WERI-Rb-1 (cell line): ENCODE data around the gene SHROOM3.
"Not testable (repeated sequence)": the region's sequence is repeated elsewhere in the genome, so short reads cannot be mapped to it uniquely, and the experiment has no call there.

ENCODE experiments used
- DNase-seq: peaks from one replicate; pipeline ENCODE4 v3.0.0-alpha.2; 2020
- H3K27ac ChIP-seq: fragments of 250-450 bp; sonication (Bioruptor Pico); 2 replicates; pipeline ENCODE4 v1.5.1; 2020; ENCODE audit warnings: mild to moderate bottlenecking, moderate library complexity
- H3K27me3 ChIP-seq: fragments of 250-450 bp; sonication (Bioruptor Pico); 2 replicates; pipeline ENCODE4 v1.5.1; 2021; ENCODE audit warnings: mild to moderate bottlenecking, low read depth, moderate library complexity; ENCODE audit not compliant: insufficient read depth, severe bottlenecking
- H3K36me3 ChIP-seq: fragments of 250-450 bp; sonication (Bioruptor Pico); 2 replicates; pipeline ENCODE4 v1.5.1; 2020; ENCODE audit warnings: mild to moderate bottlenecking, moderate library complexity
- H3K4me3 ChIP-seq: 2 replicates; pipeline ENCODE4 v1.5.1; 2011; ENCODE audit warnings: low read depth, mild to moderate bottlenecking, control low read depth, low read length
- H3K9me3 ChIP-seq: fragments of 250-450 bp; sonication (Bioruptor Pico); 2 replicates; pipeline ENCODE4 v1.5.1; 2021; ENCODE audit warnings: mild to moderate bottlenecking, moderate library complexity; ENCODE audit not compliant: severe bottlenecking
- TF ChIP-seq, protein P1 (sequence below): IDR thresholded peaks from 2 replicates; pipeline ENCODE4 v1.5.1; 2011; ENCODE audit warnings: low read depth, mild to moderate bottlenecking, control low read depth, inconsistent platforms, low read length

SHROOM3 gene

DNA sequence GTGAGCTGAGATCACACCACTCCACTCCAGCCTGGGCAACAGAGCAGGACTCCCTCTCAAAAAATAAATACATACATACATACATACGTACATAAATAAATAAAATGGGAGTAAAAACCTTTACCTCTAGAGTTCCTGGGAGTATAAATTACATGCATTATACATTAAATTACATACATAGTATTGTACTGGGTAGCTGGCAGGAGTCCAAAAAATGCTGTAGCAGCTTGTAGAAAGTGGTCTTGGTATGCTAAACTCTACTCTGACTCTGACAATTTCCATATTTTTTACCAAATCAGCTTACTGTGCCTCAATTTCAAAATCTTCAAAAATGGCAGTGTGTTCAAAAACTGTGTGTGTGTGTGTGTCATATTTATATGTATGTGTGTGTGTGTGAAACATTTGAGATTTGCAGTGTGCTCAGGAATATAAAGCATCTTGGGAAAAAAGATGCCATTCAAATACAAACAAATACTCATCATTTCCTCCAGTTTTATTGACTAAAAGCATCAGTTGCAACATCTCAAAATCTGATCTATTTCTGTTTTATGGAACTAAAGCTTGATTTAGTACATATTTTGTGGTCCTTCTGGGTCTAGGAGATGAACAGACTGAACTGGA lies 171.7 kb downstream of the SHROOM3 start:
- no peaks in the 10 kb centered on the region for H3K36me3 ChIP-seq
- no peak overlapping the region for H3K27ac ChIP-seq
- H3K27me3 ChIP-seq: no peaks in the 10 kb centered on the region
- no peaks in the 10 kb centered on the region for H3K9me3 ChIP-seq
- TF ChIP-seq, protein P1, sequence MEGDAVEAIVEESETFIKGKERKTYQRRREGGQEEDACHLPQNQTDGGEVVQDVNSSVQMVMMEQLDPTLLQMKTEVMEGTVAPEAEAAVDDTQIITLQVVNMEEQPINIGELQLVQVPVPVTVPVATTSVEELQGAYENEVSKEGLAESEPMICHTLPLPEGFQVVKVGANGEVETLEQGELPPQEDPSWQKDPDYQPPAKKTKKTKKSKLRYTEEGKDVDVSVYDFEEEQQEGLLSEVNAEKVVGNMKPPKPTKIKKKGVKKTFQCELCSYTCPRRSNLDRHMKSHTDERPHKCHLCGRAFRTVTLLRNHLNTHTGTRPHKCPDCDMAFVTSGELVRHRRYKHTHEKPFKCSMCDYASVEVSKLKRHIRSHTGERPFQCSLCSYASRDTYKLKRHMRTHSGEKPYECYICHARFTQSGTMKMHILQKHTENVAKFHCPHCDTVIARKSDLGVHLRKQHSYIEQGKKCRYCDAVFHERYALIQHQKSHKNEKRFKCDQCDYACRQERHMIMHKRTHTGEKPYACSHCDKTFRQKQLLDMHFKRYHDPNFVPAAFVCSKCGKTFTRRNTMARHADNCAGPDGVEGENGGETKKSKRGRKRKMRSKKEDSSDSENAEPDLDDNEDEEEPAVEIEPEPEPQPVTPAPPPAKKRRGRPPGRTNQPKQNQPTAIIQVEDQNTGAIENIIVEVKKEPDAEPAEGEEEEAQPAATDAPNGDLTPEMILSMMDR: no peak
- DNase-seq: no peak
- no peak overlapping the region for H3K4me3 ChIP-seq

DNA sequence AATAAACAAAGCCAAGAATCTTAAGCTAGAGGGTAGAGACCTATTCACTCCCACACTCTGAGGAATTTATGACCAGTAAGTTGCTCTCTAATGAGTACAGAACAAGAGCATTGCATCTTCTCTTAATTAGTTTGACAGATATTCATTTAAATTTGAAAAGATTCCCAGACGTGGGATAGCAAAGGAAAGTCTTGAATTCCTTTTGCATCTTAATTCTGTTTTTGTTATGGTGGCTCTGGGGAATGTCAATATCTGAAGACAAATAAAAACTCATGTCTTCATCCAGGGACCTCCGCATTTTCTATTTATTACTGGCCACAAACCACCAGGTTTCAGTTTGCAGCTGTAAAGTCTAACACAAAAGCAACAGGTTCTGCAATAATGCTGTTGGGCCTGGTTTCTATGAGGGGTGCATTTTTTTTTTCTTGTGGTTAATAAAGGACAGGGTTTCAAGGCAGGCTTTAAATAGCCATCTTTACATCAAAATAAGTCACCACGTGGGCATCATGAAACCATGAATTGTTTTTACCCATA lies 172.3 kb downstream of the SHROOM3 start:
- H3K9me3 ChIP-seq: no peaks in the 10 kb centered on the region
- no peaks in the 10 kb centered on the region for H3K27me3 ChIP-seq
- H3K27ac ChIP-seq: no peak overlapping the region
- DNase-seq: no peak
- no peaks in the 10 kb centered on the region for H3K36me3 ChIP-seq
- TF ChIP-seq, protein P1: no peak
- H3K4me3 ChIP-seq: no peak overlapping the region

DNA sequence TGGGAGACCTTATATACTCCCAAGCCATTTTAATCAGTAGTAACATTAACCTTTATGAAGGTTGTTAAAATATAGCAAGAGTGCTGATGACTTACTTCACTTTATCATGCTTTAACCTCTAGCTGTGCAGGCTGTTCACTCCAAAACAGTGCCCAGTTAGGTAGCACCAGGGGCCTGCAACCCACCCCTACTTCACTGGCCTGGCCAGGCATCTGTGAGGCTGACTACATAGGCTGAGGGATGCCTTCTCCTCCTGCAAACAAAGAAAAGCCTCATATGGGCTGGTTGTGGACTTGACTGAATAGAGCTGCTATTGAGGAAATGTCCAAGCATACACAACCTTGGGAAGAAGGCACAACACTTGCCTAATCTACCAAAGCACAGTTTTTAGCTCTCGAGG lies 172.8 kb downstream of the SHROOM3 start:
- TF ChIP-seq, protein P1: no peak
- no peaks in the 10 kb centered on the region for H3K36me3 ChIP-seq
- H3K9me3 ChIP-seq: no peaks in the 10 kb centered on the region
- H3K27ac ChIP-seq: no peak overlapping the region
- DNase-seq: no peak
- no peaks in the 10 kb centered on the region for H3K27me3 ChIP-seq
- no peak overlapping the region for H3K4me3 ChIP-seq

DNA sequence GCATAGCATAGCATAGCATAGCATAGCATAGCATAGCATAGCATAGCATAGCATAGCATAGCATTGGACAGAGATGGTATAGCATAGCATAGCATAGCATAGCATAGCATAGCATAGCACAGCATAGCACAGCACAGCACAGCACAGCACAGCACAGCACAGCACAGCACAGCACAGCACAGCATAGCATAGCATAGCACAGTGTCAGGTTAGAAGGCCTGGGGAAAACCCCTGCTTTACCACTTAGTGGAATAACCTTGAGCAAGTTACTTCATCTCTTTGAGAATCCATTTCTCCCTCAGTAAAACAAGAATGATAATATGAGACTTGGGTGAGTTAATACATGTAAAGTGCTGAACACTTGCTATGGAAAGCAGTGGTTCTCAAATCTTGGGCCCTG lies 173.5 kb downstream of the SHROOM3 start:
- H3K27me3 ChIP-seq, H3K4me3 ChIP-seq, H3K36me3 ChIP-seq, DNase-seq, H3K27ac ChIP-seq, H3K9me3 ChIP-seq: not testable (repeated sequence)

DNA sequence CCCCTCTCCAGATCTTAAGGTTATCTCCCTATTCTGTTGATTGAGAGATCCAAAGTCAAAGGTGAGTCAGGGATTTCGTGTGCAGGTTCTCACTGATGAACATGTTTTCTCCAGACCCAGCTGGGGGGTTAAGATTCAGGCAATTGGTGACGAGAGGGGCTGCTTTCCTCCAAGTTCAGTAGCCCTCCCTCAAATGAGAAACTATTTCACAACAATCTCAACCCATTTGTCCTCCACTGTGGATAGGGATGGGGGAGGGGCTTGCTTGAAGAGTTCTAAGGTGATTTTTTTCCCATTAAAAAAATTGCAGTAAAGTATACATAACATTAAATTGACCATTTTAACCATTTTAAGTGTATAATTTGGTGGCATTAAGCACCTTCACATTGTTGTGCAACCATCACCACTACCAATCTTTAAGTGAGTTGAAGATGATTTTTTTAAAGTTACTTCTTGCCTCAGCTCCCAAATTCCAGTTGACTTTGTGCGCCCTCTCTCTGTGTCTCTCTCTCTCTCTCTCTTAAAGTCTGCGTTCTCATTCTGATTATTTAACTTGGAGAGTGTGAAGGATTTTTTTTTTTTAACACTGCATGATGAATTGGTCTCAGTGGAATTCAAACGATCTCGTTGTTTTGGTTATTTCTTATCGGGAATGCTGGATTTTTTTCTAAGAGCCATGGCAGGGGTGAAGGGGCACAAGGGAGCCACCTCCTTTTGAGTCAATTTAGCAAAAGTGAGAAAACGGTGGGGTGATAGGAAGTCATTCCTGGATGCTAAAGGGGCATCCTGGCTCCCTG lies 175.9 kb downstream of the SHROOM3 start:
- Histone ChIP-seq H3K9me3 (no peaks in the 10 kb centered on the region), H3K4me3 (no peak overlapping the region), H3K36me3 (no peaks in the 10 kb centered on the region), H3K27ac (no peak overlapping the region), H3K27me3 (no peaks in the 10 kb centered on the region)
- no peak for DNase-seq
- TF ChIP-seq, protein P1: no peak

DNA sequence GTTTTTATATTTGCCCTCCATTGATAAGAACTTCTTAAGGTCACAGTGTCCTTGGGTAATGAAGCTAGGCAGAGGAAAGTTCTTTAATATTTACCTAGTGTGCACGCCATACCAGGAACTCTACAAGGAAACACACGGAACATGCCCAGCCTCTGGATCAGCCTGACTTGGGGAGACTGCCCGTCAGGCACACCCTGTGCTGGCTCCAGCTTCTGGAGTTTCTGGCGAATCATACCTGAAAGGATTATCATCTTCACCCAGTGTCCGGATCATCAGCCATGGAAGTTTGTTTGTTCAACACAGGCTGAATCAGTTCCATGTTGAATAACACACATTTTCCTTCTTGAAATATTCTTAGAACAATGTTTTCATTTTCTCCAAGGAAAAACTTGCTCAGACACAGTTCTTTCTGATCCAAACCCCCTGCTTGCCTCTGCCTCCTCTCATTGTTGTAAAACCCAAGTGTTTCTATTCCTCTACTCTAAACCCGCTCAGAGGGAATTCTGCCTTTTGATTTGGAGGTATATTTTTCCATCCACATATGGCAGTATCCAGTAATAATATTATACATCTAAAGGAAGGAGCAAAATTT lies 176.7 kb downstream of the SHROOM3 start:
- no peaks in the 10 kb centered on the region for H3K27me3 ChIP-seq
- no peak for DNase-seq
- no peak overlapping the region for H3K4me3 ChIP-seq
- H3K9me3 ChIP-seq: no peaks in the 10 kb centered on the region
- no peaks in the 10 kb centered on the region for H3K36me3 ChIP-seq
- TF ChIP-seq, protein P1: no peak
- H3K27ac ChIP-seq: no peak overlapping the region
